Endothelial cell (in vitro differentiated cells): ENCODE data around the gene RNU5B-1. TPM values are rescaled to one million over a fixed set of nuclear protein-coding genes. Genes with fewer than 3 reads are reported as not detected.

Experiments
- DNase-seq: peaks from one replicate; pipeline ENCODE4 v3.0.0; 2021; ENCODE audit warnings: low spot score
- H3K27ac Mint-ChIP-seq: one replicate; pipeline ENCODE4 v1.8.0; 2021; ENCODE audit warnings: mixed read lengths, inconsistent platforms; ENCODE audit not compliant: unreplicated experiment
- H3K27me3 Mint-ChIP-seq: one replicate; pipeline ENCODE4 v1.8.0; 2021; ENCODE audit warnings: mild to moderate bottlenecking, moderate library complexity, mixed read lengths, inconsistent platforms; ENCODE audit not compliant: unreplicated experiment
- H3K36me3 Mint-ChIP-seq: one replicate; pipeline ENCODE4 v1.8.0; 2021; ENCODE audit warnings: mild to moderate bottlenecking, low read depth, mixed read lengths, inconsistent platforms; ENCODE audit not compliant: unreplicated experiment
- H3K4me1 Mint-ChIP-seq: one replicate; pipeline ENCODE4 v1.8.0; 2021; ENCODE audit warnings: mild to moderate bottlenecking, mixed read lengths, inconsistent platforms; ENCODE audit not compliant: unreplicated experiment
- H3K4me3 Mint-ChIP-seq: one replicate; pipeline ENCODE4 v1.8.0; 2021; ENCODE audit warnings: mild to moderate bottlenecking, mixed read lengths, inconsistent platforms; ENCODE audit not compliant: unreplicated experiment
- H3K9me3 Mint-ChIP-seq: one replicate; pipeline ENCODE4 v1.8.0; 2021; ENCODE audit warnings: mixed read lengths, inconsistent platforms; ENCODE audit not compliant: unreplicated experiment
- CTCF ChIP-seq: fragments of 200-600 bp; sonication (generic); IDR thresholded peaks from one replicate; pipeline ENCODE4 v1.5.0; 2021; ENCODE audit warnings: antibody characterized with exemption; ENCODE audit not compliant: unreplicated experiment
- total RNA-seq: library from RNA; stranded (reverse); fragmentation: NEBNext Ultra II Directional; extraction: Animal tissue kit (Norgen Biotek cat#: 25700); gene quantifications from one replicate; pipeline ENCODE4 v1.2.1, GENCODE V29; 2021; ENCODE audit not compliant: unreplicated experiment

The RNU5B-1 gene
- total RNA-seq, 1 donor from 2014 or later = not detected

GRCh38 chr15:65333148-65333820 is 28.8 kb downstream of the RNU5B-1 start:
- Mint-ChIP-seq H3K4me1 (peaks cover 34% of the 10 kb centered on the region), H3K27me3 (peaks cover 20% of the 10 kb centered on the region), H3K9me3 (no peaks in the 10 kb centered on the region), H3K36me3 (peaks cover 39% of the 10 kb centered on the region), H3K27ac (peak overlapping the region; percentile 91), H3K4me3 (no peak overlapping the region)
- TF ChIP-seq CTCF = no peak
- DNase-seq = no peak

- no peak for TF ChIP-seq CTCF
- Mint-ChIP-seq H3K4me3 (no peak overlapping the region), H3K9me3 (no peaks in the 10 kb centered on the region), H3K27ac (peak overlapping the region; percentile 91), H3K36me3 (peaks cover 39% of the 10 kb centered on the region), H3K27me3 (peaks cover 24% of the 10 kb centered on the region), H3K4me1 (peaks cover 40% of the 10 kb centered on the region)
- DNase-seq = no peak
These were observed 29.4 kb downstream of the RNU5B-1 start for GRCh38 chr15:65333856-65334255.

- Mint-ChIP-seq H3K36me3 (peaks cover 39% of the 10 kb centered on the region), H3K27ac (peak overlapping the region; percentile 88), H3K9me3 (no peaks in the 10 kb centered on the region), H3K4me3 (no peak overlapping the region), H3K27me3 (peaks cover 24% of the 10 kb centered on the region), H3K4me1 (peaks cover 45% of the 10 kb centered on the region)
- TF ChIP-seq CTCF = no peak
- DNase-seq = peak; percentile 55
These were observed 30.2 kb downstream of the RNU5B-1 start for GRCh38 chr15:65334586-65335231.

GRCh38 chr15:65335278-65336055 is 31.0 kb downstream of the RNU5B-1 start:
- no peak overlapping the region for H3K4me3 Mint-ChIP-seq
- H3K36me3 Mint-ChIP-seq = peaks cover 33% of the 10 kb centered on the region
- peaks cover 53% of the 10 kb centered on the region for H3K4me1 Mint-ChIP-seq
- DNase-seq = no peak
- peaks cover 24% of the 10 kb centered on the region for H3K27me3 Mint-ChIP-seq
- no peak for TF ChIP-seq CTCF
- no peaks in the 10 kb centered on the region for H3K9me3 Mint-ChIP-seq
- H3K27ac Mint-ChIP-seq = peak overlapping the region; percentile 88
